ENCODE data around the gene FBXO3.
"Not testable (repeated sequence)": the region's sequence is repeated elsewhere in the genome, so short reads cannot be mapped to it uniquely, and the experiment has no call there.

The FBXO3 gene

GRCh38 chr11:33716243-33716642, 58.1 kb downstream of the FBXO3 start:
- POLR2A ChIA-PET (ENCODE audit: low non-redundant PET): no interaction called here

GRCh38 chr11:33713856-33714398, 60.4 kb downstream of the FBXO3 start:
- POLR2A ChIA-PET (ENCODE audit: low non-redundant PET): no interaction called here

More at GRCh38 chr11:33716243-33716642, 58.1 kb downstream of the FBXO3 start:
- no peak; the same call in 1 of the 2 replicates for TF ChIP-seq CTCF (conservative IDR thresholded peaks at IDR 0.05; ENCODE audit: low read depth)
- DNase-seq (ENCODE audit: low spot score): no peak
- CTCF ChIA-PET: interaction anchor here (0.7 to 1.8 kb wide), 5 partner anchors 21 to 334 kb away, joined by 3 to 12 read pairs (median 4); no protein-coding TSS in a partner anchor
- peak overlapping the region; percentile 81 for H3K27ac ChIP-seq

GRCh38 chr11:33713151-33713855, 61.0 kb downstream of the FBXO3 start:
- POLR2A ChIA-PET (ENCODE audit: low non-redundant PET): no interaction called here
- no peak overlapping the region for H3K27ac ChIP-seq
- CTCF ChIA-PET: interaction anchor here (0.6 to 1.3 kb wide), 3 partner anchors 29 to 323 kb away, joined by 4 to 6 read pairs (median 4); no protein-coding TSS in a partner anchor
- TF ChIP-seq CTCF (conservative IDR thresholded peaks at IDR 0.05; ENCODE audit: low read depth): no peak
- no peak for DNase-seq (ENCODE audit: low spot score)

More at GRCh38 chr11:33713856-33714398, 60.4 kb downstream of the FBXO3 start:
- TF ChIP-seq CTCF (conservative IDR thresholded peaks at IDR 0.05; ENCODE audit: low read depth): no peak
- no peak overlapping the region for H3K27ac ChIP-seq
- DNase-seq (ENCODE audit: low spot score): no peak
- CTCF ChIA-PET: interaction anchor here (0.6 to 1.3 kb wide), 2 partner anchors 29 to 69 kb away, joined by 4 to 6 read pairs; no protein-coding TSS in a partner anchor

- no peak for DNase-seq (ENCODE audit: low spot score)
- POLR2A ChIA-PET (ENCODE audit: low non-redundant PET): no interaction called here
- TF ChIP-seq CTCF (conservative IDR thresholded peaks at IDR 0.05; ENCODE audit: low read depth): no peak
- H3K27ac ChIP-seq: no peak overlapping the region
- CTCF ChIA-PET: no interaction called here
Observed at GRCh38 chr11:33712436-33712835, 61.9 kb downstream of the FBXO3 start.

GRCh38 chr11:33709466-33709865, 64.9 kb downstream of the FBXO3 start:
- DNase-seq (ENCODE audit: low spot score): no peak
- TF ChIP-seq CTCF (conservative IDR thresholded peaks at IDR 0.05; ENCODE audit: low read depth): no peak
- CTCF ChIA-PET: interaction anchor here (0.7 kb wide), 1 partner anchor 15 kb away, joined by 3 read pairs; no protein-coding TSS in a partner anchor
- POLR2A ChIA-PET (ENCODE audit: low non-redundant PET): no interaction called here
- no peak overlapping the region for H3K27ac ChIP-seq

GRCh38 chr11:33708985-33709384, 65.3 kb downstream of the FBXO3 start:
- no peak for DNase-seq (ENCODE audit: low spot score)
- no peak overlapping the region for H3K27ac ChIP-seq
- ChIA-PET CTCF (no interaction called here), POLR2A (ENCODE audit: low non-redundant PET) (interaction anchor here (0.6 kb wide), 1 partner anchor 11 kb away, joined by 3 read pairs; no protein-coding TSS in a partner anchor)
- no peak for TF ChIP-seq CTCF (conservative IDR thresholded peaks at IDR 0.05; ENCODE audit: low read depth)

GRCh38 chr11:33707831-33708230, 66.5 kb downstream of the FBXO3 start:
- DNase-seq (ENCODE audit: low spot score); CTCF ChIA-PET; POLR2A ChIA-PET (ENCODE audit: low non-redundant PET): not testable (repeated sequence)
- H3K27ac ChIP-seq: peak overlapping the region; percentile 57
